WERI-Rb-1 (cell line): ENCODE data around the gene PEX19.

ENCODE experiments used
- DNase-seq: peaks from one replicate; pipeline ENCODE4 v3.0.0-alpha.2; 2020
- H3K27ac ChIP-seq: fragments of 250-450 bp; sonication (Bioruptor Pico); 2 replicates; pipeline ENCODE4 v1.5.1; 2020; ENCODE audit warnings: mild to moderate bottlenecking, moderate library complexity
- H3K27me3 ChIP-seq: fragments of 250-450 bp; sonication (Bioruptor Pico); 2 replicates; pipeline ENCODE4 v1.5.1; 2021; ENCODE audit warnings: mild to moderate bottlenecking, low read depth, moderate library complexity; ENCODE audit not compliant: insufficient read depth, severe bottlenecking
- H3K36me3 ChIP-seq: fragments of 250-450 bp; sonication (Bioruptor Pico); 2 replicates; pipeline ENCODE4 v1.5.1; 2020; ENCODE audit warnings: mild to moderate bottlenecking, moderate library complexity
- H3K4me3 ChIP-seq: 2 replicates; pipeline ENCODE4 v1.5.1; 2011; ENCODE audit warnings: low read depth, mild to moderate bottlenecking, control low read depth, low read length
- H3K9me3 ChIP-seq: fragments of 250-450 bp; sonication (Bioruptor Pico); 2 replicates; pipeline ENCODE4 v1.5.1; 2021; ENCODE audit warnings: mild to moderate bottlenecking, moderate library complexity; ENCODE audit not compliant: severe bottlenecking
- CTCF ChIP-seq: IDR thresholded peaks from 2 replicates; pipeline ENCODE4 v1.5.1; 2011; ENCODE audit warnings: low read depth, mild to moderate bottlenecking, control low read depth, inconsistent platforms, low read length

Gene PEX19

GRCh38 chr1:160258177-160258798, 26.6 kb downstream of the PEX19 start:
- peaks cover 21% of the 10 kb centered on the region for H3K36me3 ChIP-seq
- no peak overlapping the region for H3K4me3 ChIP-seq
- H3K9me3 ChIP-seq: no peaks in the 10 kb centered on the region
- no peaks in the 10 kb centered on the region for H3K27me3 ChIP-seq
- no peak for TF ChIP-seq CTCF
- DNase-seq: no peak
- H3K27ac ChIP-seq: no peak overlapping the region

DNA sequence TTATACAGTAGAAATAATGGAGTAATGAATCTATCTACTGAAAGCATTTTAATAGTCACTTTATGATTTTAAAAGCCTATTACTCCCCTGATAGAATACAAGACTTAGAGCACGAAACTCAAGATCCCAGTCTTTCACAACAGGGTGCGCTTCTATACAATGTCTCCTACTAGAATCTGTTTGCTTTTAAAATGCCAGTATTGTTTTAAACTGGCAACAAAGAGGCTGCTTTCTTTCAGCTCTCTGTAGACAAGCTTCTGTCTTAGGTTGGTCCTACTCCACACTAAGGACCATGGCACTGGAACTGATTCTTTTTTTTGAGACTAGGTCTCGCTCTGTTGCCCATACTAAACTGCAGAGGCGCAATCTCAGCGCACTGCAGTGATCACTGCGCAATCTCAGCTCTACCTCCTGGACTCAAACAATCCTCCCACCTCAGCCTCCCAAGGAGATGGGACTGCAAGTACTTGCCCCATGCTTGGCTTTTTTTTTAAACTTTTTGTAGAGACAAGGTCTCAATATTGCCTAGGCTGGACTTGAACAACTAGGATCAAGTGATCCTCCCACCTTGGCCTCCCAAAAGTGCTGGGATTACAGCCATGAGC, 27.4 kb downstream of the PEX19 start:
- H3K9me3 ChIP-seq: no peaks in the 10 kb centered on the region
- no peak for TF ChIP-seq CTCF
- H3K27ac ChIP-seq: no peak overlapping the region
- DNase-seq: no peak
- H3K27me3 ChIP-seq: no peaks in the 10 kb centered on the region
- no peak overlapping the region for H3K4me3 ChIP-seq
- peaks cover 21% of the 10 kb centered on the region for H3K36me3 ChIP-seq

GRCh38 chr1:160256396-160257046, 28.4 kb downstream of the PEX19 start:
- DNase-seq: no peak
- H3K9me3 ChIP-seq: no peaks in the 10 kb centered on the region
- no peak for TF ChIP-seq CTCF
- no peaks in the 10 kb centered on the region for H3K27me3 ChIP-seq
- H3K27ac ChIP-seq: no peak overlapping the region; the same call in none of the 2 replicates
- H3K4me3 ChIP-seq: no peak overlapping the region
- H3K36me3 ChIP-seq: peaks cover 14% of the 10 kb centered on the region

- no peak overlapping the region for H3K4me3 ChIP-seq
- no peaks in the 10 kb centered on the region for H3K27me3 ChIP-seq
- no peaks in the 10 kb centered on the region for H3K9me3 ChIP-seq
- no peak for TF ChIP-seq CTCF
- H3K36me3 ChIP-seq: peaks cover 12% of the 10 kb centered on the region
- H3K27ac ChIP-seq: no peak overlapping the region
- DNase-seq: no peak
Observed at GRCh38 chr1:160255781-160256300, 29.1 kb downstream of the PEX19 start.

DNA sequence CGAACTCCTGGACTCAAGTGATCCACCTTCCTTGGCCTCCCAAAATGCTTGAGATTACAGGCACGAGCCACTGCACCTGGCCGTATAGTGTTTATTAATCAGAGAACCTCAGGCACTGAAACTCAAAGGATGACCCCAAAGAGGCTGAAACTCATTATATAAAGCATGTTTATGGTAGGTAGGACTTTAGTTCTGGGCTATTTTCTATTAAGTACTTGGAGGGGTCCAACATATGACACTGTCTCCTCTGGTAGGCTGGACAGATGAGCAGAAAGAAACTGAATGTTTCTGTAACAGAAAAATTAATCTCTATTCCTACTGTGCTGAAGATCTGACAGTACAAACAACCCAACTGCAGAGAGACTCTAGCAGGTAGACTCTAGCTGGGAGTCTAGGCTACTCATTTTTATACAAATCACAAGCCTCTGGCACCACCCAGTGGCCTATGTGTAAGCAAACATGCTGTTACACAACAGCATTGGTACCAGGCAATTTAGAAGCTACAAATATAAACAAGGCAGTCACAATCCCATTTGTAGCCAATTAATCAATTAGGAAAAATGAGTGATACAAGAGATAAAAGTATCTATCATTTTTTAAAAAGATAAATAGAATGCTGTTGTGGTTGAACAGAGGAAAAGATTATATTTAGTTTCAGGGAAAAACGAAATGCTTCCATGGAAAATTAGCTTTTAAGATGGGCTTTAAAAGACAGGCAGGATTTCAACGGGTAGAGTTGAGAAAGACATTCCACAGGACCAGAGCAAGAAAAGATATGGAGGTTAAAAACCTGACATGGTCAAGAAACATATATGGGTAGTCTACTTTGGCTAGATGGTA, 33.0 kb downstream of the PEX19 start:
- no peaks in the 10 kb centered on the region for H3K27me3 ChIP-seq
- no peak overlapping the region for H3K4me3 ChIP-seq
- H3K36me3 ChIP-seq: peaks cover 8% of the 10 kb centered on the region
- TF ChIP-seq CTCF: peak; percentile 84
- H3K9me3 ChIP-seq: no peaks in the 10 kb centered on the region
- peak; percentile 85 for DNase-seq
- no peak overlapping the region for H3K27ac ChIP-seq
